Measurements from ENCODE around the gene RCAN2.

RCAN2 gene

GRCh38 chr6:46289898-46290297 is 201.4 kb downstream of the RCAN2 start:
- no peak for DNase-seq

GRCh38 chr6:46288835-46289234 is 202.4 kb downstream of the RCAN2 start:
- DNase-seq = no peak

- DNase-seq = no peak
Observed at GRCh38 chr6:46287681-46288080, 203.6 kb downstream of the RCAN2 start.

- DNase-seq = no peak
Observed at GRCh38 chr6:46287043-46287442, 204.2 kb downstream of the RCAN2 start.

- DNase-seq = no peak
Observed at GRCh38 chr6:46284475-46284874, 206.8 kb downstream of the RCAN2 start.

GRCh38 chr6:46281110-46281509 is 210.1 kb downstream of the RCAN2 start:
- DNase-seq = no peak

GRCh38 chr6:46279874-46280273 is 211.4 kb downstream of the RCAN2 start:
- DNase-seq = no peak

GRCh38 chr6:46276576-46277142 is 214.6 kb downstream of the RCAN2 start:
- DNase-seq = no peak

GRCh38 chr6:46274502-46274901 is 216.7 kb downstream of the RCAN2 start:
- DNase-seq = no peak

- DNase-seq = no peak
Observed at GRCh38 chr6:46273911-46274310, 217.3 kb downstream of the RCAN2 start.

GRCh38 chr6:46271728-46272127 is 219.5 kb downstream of the RCAN2 start:
- no peak for DNase-seq

- no peak for DNase-seq
Observed at GRCh38 chr6:46271107-46271506, 220.1 kb downstream of the RCAN2 start.

- DNase-seq = no peak
Observed at GRCh38 chr6:46270336-46270735, 220.9 kb downstream of the RCAN2 start.

GRCh38 chr6:46269447-46270229 is 221.6 kb downstream of the RCAN2 start:
- DNase-seq = no peak

- no peak for DNase-seq
Observed at GRCh38 chr6:46267515-46267914, 223.7 kb downstream of the RCAN2 start.

- DNase-seq = no peak
Observed at GRCh38 chr6:46265373-46265772, 225.9 kb downstream of the RCAN2 start.

GRCh38 chr6:46263707-46264086 is 227.6 kb downstream of the RCAN2 start:
- no peak for DNase-seq

GRCh38 chr6:46262928-46263706 is 228.1 kb downstream of the RCAN2 start:
- DNase-seq = no peak

GRCh38 chr6:46258249-46258648 is 233.0 kb downstream of the RCAN2 start:
- DNase-seq = no peak

GRCh38 chr6:46255528-46255927 is 235.7 kb downstream of the RCAN2 start:
- no peak for DNase-seq

GRCh38 chr6:46254946-46255345 is 236.3 kb downstream of the RCAN2 start:
- DNase-seq = no peak

- DNase-seq = no peak
Observed at GRCh38 chr6:46254331-46254730, 236.9 kb downstream of the RCAN2 start.

GRCh38 chr6:46251583-46252339 is 239.5 kb downstream of the RCAN2 start:
- no peak for DNase-seq
